ENCODE results near the gene SCAI.

DNA sequence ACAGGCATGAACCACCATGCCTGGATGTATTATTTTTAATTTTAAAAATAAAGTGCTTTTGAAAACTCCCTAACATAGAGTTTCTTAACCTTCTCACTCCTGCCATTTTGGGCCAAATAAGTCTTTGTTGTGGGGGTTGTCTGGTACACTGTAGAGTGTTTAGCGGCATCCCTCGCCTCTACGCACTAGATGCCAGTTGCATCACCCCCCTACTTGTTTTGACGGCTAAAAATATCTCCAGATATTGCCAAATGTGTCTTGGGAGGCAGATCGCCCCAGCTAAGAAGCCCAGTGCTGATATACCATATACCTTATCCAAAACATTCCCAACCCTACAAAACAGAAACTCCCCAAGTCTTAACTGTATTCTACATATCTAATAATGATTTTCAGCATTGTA lies 54.6 kb downstream of the SCAI start:
- TF ChIP-seq, protein P1, sequence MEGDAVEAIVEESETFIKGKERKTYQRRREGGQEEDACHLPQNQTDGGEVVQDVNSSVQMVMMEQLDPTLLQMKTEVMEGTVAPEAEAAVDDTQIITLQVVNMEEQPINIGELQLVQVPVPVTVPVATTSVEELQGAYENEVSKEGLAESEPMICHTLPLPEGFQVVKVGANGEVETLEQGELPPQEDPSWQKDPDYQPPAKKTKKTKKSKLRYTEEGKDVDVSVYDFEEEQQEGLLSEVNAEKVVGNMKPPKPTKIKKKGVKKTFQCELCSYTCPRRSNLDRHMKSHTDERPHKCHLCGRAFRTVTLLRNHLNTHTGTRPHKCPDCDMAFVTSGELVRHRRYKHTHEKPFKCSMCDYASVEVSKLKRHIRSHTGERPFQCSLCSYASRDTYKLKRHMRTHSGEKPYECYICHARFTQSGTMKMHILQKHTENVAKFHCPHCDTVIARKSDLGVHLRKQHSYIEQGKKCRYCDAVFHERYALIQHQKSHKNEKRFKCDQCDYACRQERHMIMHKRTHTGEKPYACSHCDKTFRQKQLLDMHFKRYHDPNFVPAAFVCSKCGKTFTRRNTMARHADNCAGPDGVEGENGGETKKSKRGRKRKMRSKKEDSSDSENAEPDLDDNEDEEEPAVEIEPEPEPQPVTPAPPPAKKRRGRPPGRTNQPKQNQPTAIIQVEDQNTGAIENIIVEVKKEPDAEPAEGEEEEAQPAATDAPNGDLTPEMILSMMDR (conservative IDR thresholded peaks at IDR 0.05; ENCODE audit: low read length) = no peak
- no peak for TF ChIP-seq EZH2phosphoT487 (IDR thresholded peaks at IDR 0.05; ENCODE audit: borderline replicate concordance, low read depth, low read length)

All from OCI-LY7 (cell line).